Measurements from ENCODE around the gene UBE2O.

UBE2O gene

DNA sequence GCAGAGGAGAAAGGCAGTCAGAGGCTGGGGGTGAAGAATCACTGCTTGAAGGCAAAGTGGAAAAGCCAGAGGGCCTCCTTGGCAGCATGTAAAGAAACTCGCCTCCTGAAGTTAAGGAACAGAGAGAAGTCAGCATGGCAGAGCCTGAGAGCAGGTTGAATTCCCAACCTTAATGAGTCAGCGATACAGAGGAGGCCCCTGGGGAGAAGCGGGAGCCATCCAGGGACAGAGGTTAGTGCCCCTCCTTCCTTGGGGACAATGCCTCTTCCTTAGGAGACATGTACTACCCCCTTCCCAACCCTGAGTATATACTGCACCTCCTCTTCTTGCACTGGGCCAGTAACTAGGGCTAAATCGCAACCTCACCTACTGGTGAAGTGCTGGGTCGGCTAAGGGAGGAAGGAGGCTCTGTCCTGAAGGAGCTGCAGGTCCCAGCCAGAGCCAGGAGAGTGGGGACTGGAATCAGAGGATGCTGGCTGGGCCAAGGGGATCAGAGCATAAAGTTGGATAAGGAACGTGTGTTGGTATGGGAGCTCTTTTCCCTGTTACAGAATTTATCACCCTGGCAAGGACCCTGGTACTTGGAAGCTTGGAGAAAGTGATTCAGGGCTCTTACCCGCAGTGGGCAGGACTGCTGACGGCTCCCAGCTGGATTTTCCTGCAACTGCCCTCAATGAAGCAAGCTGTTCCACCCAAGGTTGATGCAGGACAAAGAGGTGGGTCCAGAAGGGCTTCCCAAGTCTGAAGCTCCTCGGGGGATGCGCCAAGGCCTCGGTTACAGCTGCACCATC, 9.0 kb upstream of the UBE2O start:
- H2BK120ac ChIP-seq (ENCODE audit: insufficient read depth, low read length, poor library complexity): no peak overlapping the region
- no CpG with 5 or more reads among the region's 11 CpGs for whole genome bisulfite sequencing (ENCODE audit: extremely low coverage, insufficient coverage, insufficient read length)
- H2BK5ac ChIP-seq (ENCODE audit: low read depth, low read length, poor library complexity): no peak overlapping the region

DNA sequence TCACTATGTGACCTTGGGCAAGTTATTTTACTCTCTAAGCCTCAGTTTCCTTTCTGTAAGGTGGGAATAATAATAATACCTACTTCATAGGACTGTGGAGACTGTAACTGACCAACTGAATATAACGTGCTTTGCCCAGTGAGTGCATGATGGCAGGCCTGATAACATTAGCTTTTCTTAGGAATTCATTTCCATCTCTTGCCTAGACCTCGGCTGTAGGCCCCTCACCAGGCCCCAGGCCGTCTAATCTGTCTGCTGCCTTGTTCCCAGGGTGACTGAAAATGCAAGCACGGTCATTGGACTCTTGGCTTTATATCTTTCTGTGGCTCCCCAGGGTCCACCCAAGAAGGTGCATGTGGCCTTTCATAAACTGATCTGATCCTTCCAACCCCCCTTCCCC, 6.7 kb upstream of the UBE2O start:
- H2BK5ac ChIP-seq (ENCODE audit: low read depth, low read length, poor library complexity): no peak overlapping the region
- H3K4me2 ChIP-seq (ENCODE audit: low read length): no peak overlapping the region
- H3K18ac ChIP-seq (ENCODE audit: low read length): no peak overlapping the region
- no peaks in the 10 kb centered on the region for H3K4me1 ChIP-seq (ENCODE audit: control insufficient read depth in 1 of 2, insufficient read depth in 2 of 2, low read length in 2 of 2)
- no peak overlapping the region for H2BK120ac ChIP-seq (ENCODE audit: insufficient read depth, low read length, poor library complexity)
- H4K8ac ChIP-seq (ENCODE audit: low read depth, low read length): no peak overlapping the region
- H2BK12ac ChIP-seq (ENCODE audit: low read length): no peak overlapping the region
- H3K27ac ChIP-seq (ENCODE audit: low read depth, low read length): no peak overlapping the region
- H3K79me1 ChIP-seq (ENCODE audit: low read length): no peaks in the 10 kb centered on the region
- no CpG with 5 or more reads among the region's 4 CpGs for WGBS (ENCODE audit: extremely low coverage, insufficient coverage, insufficient read length)
- H3K36me3 ChIP-seq (ENCODE audit: control insufficient read depth in 1 of 2, insufficient read depth in 2 of 2, low read length in 2 of 2): no peaks in the 10 kb centered on the region
- H2AFZ ChIP-seq (ENCODE audit: insufficient read depth, low read length, poor library complexity): no peak overlapping the region
- H4K12ac ChIP-seq (ENCODE audit: low read depth, low read length): no peak overlapping the region
- H3K23ac ChIP-seq (ENCODE audit: low read length): no peak overlapping the region
- H2AK5ac ChIP-seq (ENCODE audit: low read length): no peak overlapping the region
- no peaks in the 10 kb centered on the region for H3K79me2 ChIP-seq (ENCODE audit: control insufficient read depth, insufficient read depth, low read length, poor library complexity)
- H3K4ac ChIP-seq (ENCODE audit: low read depth, low read length): no peak overlapping the region
- no peak overlapping the region for H3K14ac ChIP-seq (ENCODE audit: low read length)
- no peak overlapping the region for H3K4me3 ChIP-seq (ENCODE audit: low read depth, low read length)
- DNase-seq: no peak
- H3K27me3 ChIP-seq (ENCODE audit: insufficient read depth, low read length): no peaks in the 10 kb centered on the region
- no peaks in the 10 kb centered on the region for H3K9me3 ChIP-seq (ENCODE audit: insufficient read depth, low read depth, low read length)
- no peak overlapping the region for H4K91ac ChIP-seq (ENCODE audit: low read depth, low read length)
- H3K9ac ChIP-seq (ENCODE audit: low read length): no peak overlapping the region

More for the DNA sequence above, 9.0 kb upstream of the UBE2O start:
- Histone ChIP-seq H3K9ac (ENCODE audit: low read length) (no peak overlapping the region), H2AK5ac (ENCODE audit: low read length) (no peak overlapping the region), H3K4me2 (ENCODE audit: low read length) (no peak overlapping the region), H3K4me1 (ENCODE audit: control insufficient read depth in 1 of 2, insufficient read depth in 2 of 2, low read length in 2 of 2) (no peaks in the 10 kb centered on the region), H3K9me3 (ENCODE audit: insufficient read depth, low read depth, low read length) (no peaks in the 10 kb centered on the region), H3K27ac (ENCODE audit: low read depth, low read length) (no peak overlapping the region), H3K79me2 (ENCODE audit: control insufficient read depth, insufficient read depth, low read length, poor library complexity) (no peaks in the 10 kb centered on the region), H3K79me1 (ENCODE audit: low read length) (no peaks in the 10 kb centered on the region), H4K91ac (ENCODE audit: low read depth, low read length) (no peak overlapping the region), H3K4me3 (ENCODE audit: low read depth, low read length) (no peak overlapping the region), H3K36me3 (ENCODE audit: control insufficient read depth in 1 of 2, insufficient read depth in 2 of 2, low read length in 2 of 2) (no peaks in the 10 kb centered on the region), H3K4ac (ENCODE audit: low read depth, low read length) (no peak overlapping the region), H3K18ac (ENCODE audit: low read length) (no peak overlapping the region), H3K27me3 (ENCODE audit: insufficient read depth, low read length) (no peaks in the 10 kb centered on the region), H2BK12ac (ENCODE audit: low read length) (no peak overlapping the region), H3K14ac (ENCODE audit: low read length) (no peak overlapping the region), H4K12ac (ENCODE audit: low read depth, low read length) (no peak overlapping the region), H3K23ac (ENCODE audit: low read length) (no peak overlapping the region), H4K8ac (ENCODE audit: low read depth, low read length) (no peak overlapping the region), H2AFZ (ENCODE audit: insufficient read depth, low read length, poor library complexity) (no peak overlapping the region)
- DNase-seq: no peak

DNA sequence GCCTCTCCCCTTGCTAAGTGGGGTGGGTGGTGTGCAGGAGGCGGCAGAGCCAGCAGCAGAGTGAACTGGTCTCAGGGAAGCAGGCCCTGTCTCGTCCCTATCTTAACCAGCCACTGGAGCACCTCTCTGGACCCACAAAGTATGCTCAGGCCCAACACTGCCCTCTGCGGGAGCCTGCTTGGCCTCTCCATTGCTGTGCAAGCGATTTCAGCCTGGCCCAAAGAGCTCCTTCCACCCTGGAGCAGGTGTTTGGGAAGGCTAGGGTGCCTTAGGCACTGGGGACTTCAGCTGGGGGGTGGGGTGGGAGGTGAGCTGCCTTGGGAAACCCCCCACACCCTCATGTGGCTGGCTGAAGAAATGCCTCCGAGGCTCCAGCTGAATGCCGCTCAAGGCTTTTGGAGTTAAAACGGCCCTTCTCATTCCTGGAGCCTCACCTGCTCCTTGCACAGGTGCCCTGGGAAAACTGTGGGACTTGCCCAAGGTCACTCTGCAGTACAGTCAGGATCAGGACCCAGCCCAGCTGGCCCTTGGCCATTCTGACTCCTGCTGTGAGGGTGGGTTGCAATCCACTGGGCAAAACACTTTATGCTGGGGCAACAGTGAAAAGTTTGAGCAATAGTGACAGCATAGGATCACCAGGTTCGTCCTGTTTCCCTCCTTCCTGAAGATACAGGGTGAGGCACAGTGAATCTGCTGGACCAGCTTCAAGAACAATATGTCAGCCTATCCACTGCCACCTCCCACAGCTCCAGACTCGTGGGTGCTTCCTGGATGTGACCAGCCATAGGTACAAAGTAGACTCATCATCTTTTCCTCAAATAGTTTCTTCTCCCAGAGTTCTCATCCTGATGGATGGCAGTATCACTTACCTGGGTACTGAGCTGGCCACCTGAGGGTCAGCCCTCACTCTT, 5.9 kb upstream of the UBE2O start:
- Histone ChIP-seq H3K4me2 (ENCODE audit: low read length) (no peak overlapping the region), H3K14ac (ENCODE audit: low read length) (no peak overlapping the region), H3K36me3 (ENCODE audit: control insufficient read depth in 1 of 2, insufficient read depth in 2 of 2, low read length in 2 of 2) (no peaks in the 10 kb centered on the region), H4K12ac (ENCODE audit: low read depth, low read length) (no peak overlapping the region), H3K18ac (ENCODE audit: low read length) (no peak overlapping the region), H3K4me1 (ENCODE audit: control insufficient read depth in 1 of 2, insufficient read depth in 2 of 2, low read length in 2 of 2) (no peaks in the 10 kb centered on the region), H3K79me1 (ENCODE audit: low read length) (no peaks in the 10 kb centered on the region), H3K4ac (ENCODE audit: low read depth, low read length) (no peak overlapping the region), H3K79me2 (ENCODE audit: control insufficient read depth, insufficient read depth, low read length, poor library complexity) (no peaks in the 10 kb centered on the region), H2BK120ac (ENCODE audit: insufficient read depth, low read length, poor library complexity) (no peak overlapping the region), H3K23ac (ENCODE audit: low read length) (no peak overlapping the region), H4K8ac (ENCODE audit: low read depth, low read length) (no peak overlapping the region), H2AK5ac (ENCODE audit: low read length) (no peak overlapping the region), H2BK12ac (ENCODE audit: low read length) (no peak overlapping the region), H3K27ac (ENCODE audit: low read depth, low read length) (no peak overlapping the region), H2AFZ (ENCODE audit: insufficient read depth, low read length, poor library complexity) (no peak overlapping the region), H2BK5ac (ENCODE audit: low read depth, low read length, poor library complexity) (no peak overlapping the region), H3K9ac (ENCODE audit: low read length) (no peak overlapping the region), H3K4me3 (ENCODE audit: low read depth, low read length) (no peak overlapping the region), H4K91ac (ENCODE audit: low read depth, low read length) (no peak overlapping the region), H3K9me3 (ENCODE audit: insufficient read depth, low read depth, low read length) (no peaks in the 10 kb centered on the region), H3K27me3 (ENCODE audit: insufficient read depth, low read length) (no peaks in the 10 kb centered on the region)
- peak; percentile 17 to 39 for DNase-seq
- WGBS (ENCODE audit: extremely low coverage, insufficient coverage, insufficient read length): no CpG with 5 or more reads among the region's 9 CpGs

DNA sequence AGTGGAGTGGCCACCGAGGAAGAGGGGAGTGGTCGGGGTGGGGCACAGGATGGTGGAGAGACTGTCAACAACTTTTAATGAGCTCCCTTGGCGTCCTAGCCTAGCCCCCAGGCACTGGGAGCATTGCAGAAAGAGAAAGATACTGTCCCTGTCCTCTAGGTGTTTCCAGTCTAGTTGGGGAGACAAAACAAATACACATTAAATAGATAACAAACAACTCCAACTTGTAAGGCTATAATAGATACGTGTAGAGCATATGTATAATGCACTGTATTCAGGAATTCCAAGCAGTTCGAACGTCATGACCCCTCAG, 435 bp upstream of the UBE2O start:
- H4K8ac ChIP-seq (ENCODE audit: low read depth, low read length): no peak overlapping the region
- no peak overlapping the region for H4K12ac ChIP-seq (ENCODE audit: low read depth, low read length)
- no peak overlapping the region for H3K4ac ChIP-seq (ENCODE audit: low read depth, low read length)
- H2BK5ac ChIP-seq (ENCODE audit: low read depth, low read length, poor library complexity): no peak overlapping the region
- H2AK5ac ChIP-seq (ENCODE audit: low read length): no peak overlapping the region
- no peak overlapping the region for H2BK12ac ChIP-seq (ENCODE audit: low read length)
- H3K27me3 ChIP-seq (ENCODE audit: insufficient read depth, low read length): no peaks in the 10 kb centered on the region
- no peak overlapping the region for H3K18ac ChIP-seq (ENCODE audit: low read length)
- peaks cover 3% of the 10 kb centered on the region for H3K79me1 ChIP-seq (ENCODE audit: low read length)
- peaks cover 2 to 4% of the 10 kb centered on the region in 2 experiments for H3K4me1 ChIP-seq (ENCODE audit: control insufficient read depth in 1 of 2, insufficient read depth in 2 of 2, low read length in 2 of 2)
- H3K23ac ChIP-seq (ENCODE audit: low read length): no peak overlapping the region
- H2BK120ac ChIP-seq (ENCODE audit: insufficient read depth, low read length, poor library complexity): no peak overlapping the region
- no peak overlapping the region for H3K4me3 ChIP-seq (ENCODE audit: low read depth, low read length)
- no peak for DNase-seq
- no peak overlapping the region for H4K91ac ChIP-seq (ENCODE audit: low read depth, low read length)
- H3K14ac ChIP-seq (ENCODE audit: low read length): no peak overlapping the region
- peak overlapping the region; percentile 24 for H3K4me2 ChIP-seq (ENCODE audit: low read length)
- H3K9me3 ChIP-seq (ENCODE audit: insufficient read depth, low read depth, low read length): peaks cover 2% of the 10 kb centered on the region
- no peak overlapping the region for H3K9ac ChIP-seq (ENCODE audit: low read length)
- no peaks in the 10 kb centered on the region for H3K36me3 ChIP-seq (ENCODE audit: control insufficient read depth in 1 of 2, insufficient read depth in 2 of 2, low read length in 2 of 2)
- peaks cover 6% of the 10 kb centered on the region for H3K79me2 ChIP-seq (ENCODE audit: control insufficient read depth, insufficient read depth, low read length, poor library complexity)
- no CpG with 5 or more reads among the region's 6 CpGs for WGBS (ENCODE audit: extremely low coverage, insufficient coverage, insufficient read length)
- no peak overlapping the region for H2AFZ ChIP-seq (ENCODE audit: insufficient read depth, low read length, poor library complexity)
- H3K27ac ChIP-seq (ENCODE audit: low read depth, low read length): no peak overlapping the region
